HepG2 (cell line): Measurements from ENCODE around the gene MX2.
"Not testable (repeated sequence)": the region's sequence is repeated elsewhere in the genome, so short reads cannot be mapped to it uniquely, and the experiment has no call there.

ENCODE experiments used
- HMGXB4 ChIP-seq, 2 experiments: sonication (generic) in 1 of 2; formaldehyde crosslinking in 1 of 2; IDR thresholded peaks; 2 replicates each; pipeline versions ENCODE4 v1.4.0 to v1.6.1; 2018 to 2020; ENCODE audit warnings: missing genetic modification reagents in 2 of 2, borderline replicate concordance in 1 of 2, low read depth in 1 of 2, mild to moderate bottlenecking in 1 of 2, missing biosample characterization in 1 of 2
- POLR2A ChIP-seq, 2 experiments: IDR thresholded peaks; 2 replicates each; pipeline ENCODE4 v1.6.1; 2011; ENCODE audit warnings: low read depth in 2 of 2, low read length in 2 of 2, mild to moderate bottlenecking in 1 of 2, moderate library complexity in 1 of 2; ENCODE audit not compliant: insufficient read depth in 1 of 2
- TF ChIP-seq, protein P1 (sequence below): sonication (generic); formaldehyde crosslinking; IDR thresholded peaks from 2 replicates; pipeline ENCODE4 v1.5.0; 2020; ENCODE audit warnings: mild to moderate bottlenecking, missing genetic modification reagents, moderate library complexity

- TF ChIP-seq, protein P1, sequence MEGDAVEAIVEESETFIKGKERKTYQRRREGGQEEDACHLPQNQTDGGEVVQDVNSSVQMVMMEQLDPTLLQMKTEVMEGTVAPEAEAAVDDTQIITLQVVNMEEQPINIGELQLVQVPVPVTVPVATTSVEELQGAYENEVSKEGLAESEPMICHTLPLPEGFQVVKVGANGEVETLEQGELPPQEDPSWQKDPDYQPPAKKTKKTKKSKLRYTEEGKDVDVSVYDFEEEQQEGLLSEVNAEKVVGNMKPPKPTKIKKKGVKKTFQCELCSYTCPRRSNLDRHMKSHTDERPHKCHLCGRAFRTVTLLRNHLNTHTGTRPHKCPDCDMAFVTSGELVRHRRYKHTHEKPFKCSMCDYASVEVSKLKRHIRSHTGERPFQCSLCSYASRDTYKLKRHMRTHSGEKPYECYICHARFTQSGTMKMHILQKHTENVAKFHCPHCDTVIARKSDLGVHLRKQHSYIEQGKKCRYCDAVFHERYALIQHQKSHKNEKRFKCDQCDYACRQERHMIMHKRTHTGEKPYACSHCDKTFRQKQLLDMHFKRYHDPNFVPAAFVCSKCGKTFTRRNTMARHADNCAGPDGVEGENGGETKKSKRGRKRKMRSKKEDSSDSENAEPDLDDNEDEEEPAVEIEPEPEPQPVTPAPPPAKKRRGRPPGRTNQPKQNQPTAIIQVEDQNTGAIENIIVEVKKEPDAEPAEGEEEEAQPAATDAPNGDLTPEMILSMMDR (CRISPR knock-in tag): not testable (repeated sequence)
- not testable (repeated sequence) for TF ChIP-seq POLR2A (IDR thresholded peaks at IDR 0.05; ENCODE audit: insufficient read depth in 1 of 2, low read depth in 2 of 2, low read length in 2 of 2); HMGXB4 (CRISPR knock-in tag; IDR thresholded peaks at IDR 0.05; ENCODE audit: borderline replicate concordance in 1 of 2, low read depth in 1 of 2)
Measured at GRCh38 chr21:41423305-41423636, 61.4 kb downstream of the MX2 start.
